Neural cell (in vitro differentiated cells): ENCODE measurements around the gene ASB6. TPM values are rescaled to one million over a fixed set of nuclear protein-coding genes. Genes with fewer than 3 reads are reported as not detected.

Experiments
- H2AFZ ChIP-seq: fragments of 200-600, 300-800 bp; sonication (generic), shearing (Covaris generic); 2 replicates; pipeline ENCODE4 v1.6.0; 2014; ENCODE audit warnings: low read depth, mild to moderate bottlenecking, antibody characterized with exemption, low read length, moderate library complexity
- H3F3A ChIP-seq: fragments of 200-600 bp; shearing (Covaris generic); 2 replicates; pipeline ENCODE4 v1.6.1; 2016; ENCODE audit warnings: mild to moderate bottlenecking, moderate library complexity, mixed read lengths, antibody characterized with exemption, low read length; ENCODE audit not compliant: insufficient read depth, poor library complexity, severe bottlenecking
- H3K27ac ChIP-seq: fragments of 200-600, 300-800 bp; sonication (generic), shearing (Covaris generic); 2 replicates; pipeline ENCODE4 v1.5.1; 2014; ENCODE audit warnings: mild to moderate bottlenecking, low read length, moderate library complexity
- H3K27me3 ChIP-seq: fragments of 300-800, 200-600 bp; sonication (generic), shearing (Covaris generic); 2 replicates; pipeline ENCODE4 v1.6.0; 2014; ENCODE audit warnings: mild to moderate bottlenecking, low read depth, low read length, moderate library complexity; ENCODE audit not compliant: insufficient read depth
- H3K36me3 ChIP-seq: fragments of 300-800, 200-600 bp; sonication (generic), shearing (Covaris generic); 2 replicates; pipeline ENCODE4 v1.5.1; 2014; ENCODE audit warnings: mild to moderate bottlenecking, antibody characterized with exemption, low read length, moderate library complexity; ENCODE audit not compliant: insufficient read depth
- H3K4me2 ChIP-seq: fragments of 300-800, 200-600 bp; sonication (generic), shearing (Covaris generic); 2 replicates; pipeline ENCODE4 v1.6.0; 2014; ENCODE audit warnings: mild to moderate bottlenecking, low read length
- H3K4me3 ChIP-seq: fragments of 300-800, 200-600 bp; sonication (generic), shearing (Covaris generic); 2 replicates; pipeline ENCODE4 v1.5.1; 2014; ENCODE audit warnings: mild to moderate bottlenecking, low read length, moderate library complexity
- H3K79me2 ChIP-seq: fragments of 200-600 bp; shearing (Covaris generic); replicated peaks from 2 replicates; pipeline ENCODE4 v1.6.0; 2014; ENCODE audit warnings: mild to moderate bottlenecking, low read length, moderate library complexity; ENCODE audit not compliant: insufficient read depth
- H3K9ac ChIP-seq: fragments of 300-800, 200-600 bp; sonication (generic), shearing (Covaris generic); 2 replicates; pipeline ENCODE4 v1.6.1; 2016; ENCODE audit warnings: mild to moderate bottlenecking, low read length, mixed read lengths
- H3K9me2 ChIP-seq: fragments of 200-600 bp; shearing (Covaris generic); 2 replicates; pipeline ENCODE4 v1.6.1; 2016; ENCODE audit warnings: mild to moderate bottlenecking, low read length, mixed read lengths; ENCODE audit not compliant: insufficient read depth
- H3K9me3 ChIP-seq: fragments of 200-600, 300-800 bp; sonication (generic), shearing (Covaris generic); 2 replicates; pipeline ENCODE4 v1.6.1; 2016; ENCODE audit warnings: mild to moderate bottlenecking, mixed run types, low read length, moderate library complexity, mixed read lengths
- H4K20me1 ChIP-seq: fragments of 200-600 bp; shearing (Covaris generic); 2 replicates; pipeline ENCODE4 v1.6.1; 2016; ENCODE audit warnings: mild to moderate bottlenecking, mixed run types; ENCODE audit not compliant: insufficient read depth
- EP300 ChIP-seq: fragments of 450-650 bp; conservative IDR thresholded peaks from 2 replicates; pipeline ENCODE4 v1.6.1; 2014; ENCODE audit warnings: antibody characterized with exemption, mild to moderate bottlenecking, moderate library complexity; ENCODE audit not compliant: poor library complexity, severe bottlenecking
- EZH2 ChIP-seq: fragments of 200-600, 300-800 bp; shearing (Covaris generic), sonication (generic); IDR thresholded peaks from 2 replicates; pipeline ENCODE4 v1.6.1; 2014; ENCODE audit warnings: antibody characterized with exemption, low read length, borderline replicate concordance, mild to moderate bottlenecking; ENCODE audit not compliant: insufficient read depth, poor library complexity, severe bottlenecking
- MXI1 ChIP-seq: fragments of 450-650 bp; conservative IDR thresholded peaks from 2 replicates; pipeline ENCODE4 v1.6.1; 2014; ENCODE audit warnings: antibody characterized with exemption, mild to moderate bottlenecking; ENCODE audit not compliant: poor library complexity, severe bottlenecking
- POLR2AphosphoS5 ChIP-seq: IDR thresholded peaks from 2 replicates; pipeline ENCODE4 v1.6.1; 2012
- SMC3 ChIP-seq: fragments of 450-650 bp; conservative IDR thresholded peaks from 2 replicates; pipeline ENCODE4 v1.6.1; 2014; ENCODE audit warnings: antibody characterized with exemption, mild to moderate bottlenecking, moderate library complexity; ENCODE audit not compliant: poor library complexity
- polyA plus RNA-seq: library from polyadenylated mRNA; depleted of rRNA; stranded (reverse); fragments of >200 nt; gene quantifications from 2 replicates; pipeline ENCODE4 v1.2.3, GENCODE V29; 2014
- TF ChIP-seq, protein P1 (sequence below): IDR thresholded peaks from 2 replicates; pipeline ENCODE4 v1.6.1; 2012; ENCODE audit warnings: borderline replicate concordance
- TF ChIP-seq, protein P2 (sequence below): fragments of 450-650 bp; IDR thresholded peaks from 2 replicates; pipeline ENCODE4 v1.5.1; 2014; ENCODE audit warnings: antibody characterized with exemption, mild to moderate bottlenecking, moderate library complexity; ENCODE audit not compliant: poor library complexity, severe bottlenecking

The ASB6 gene
- polyA plus RNA-seq, 1 donor from 2014 or later: 18.4 TPM

DNA sequence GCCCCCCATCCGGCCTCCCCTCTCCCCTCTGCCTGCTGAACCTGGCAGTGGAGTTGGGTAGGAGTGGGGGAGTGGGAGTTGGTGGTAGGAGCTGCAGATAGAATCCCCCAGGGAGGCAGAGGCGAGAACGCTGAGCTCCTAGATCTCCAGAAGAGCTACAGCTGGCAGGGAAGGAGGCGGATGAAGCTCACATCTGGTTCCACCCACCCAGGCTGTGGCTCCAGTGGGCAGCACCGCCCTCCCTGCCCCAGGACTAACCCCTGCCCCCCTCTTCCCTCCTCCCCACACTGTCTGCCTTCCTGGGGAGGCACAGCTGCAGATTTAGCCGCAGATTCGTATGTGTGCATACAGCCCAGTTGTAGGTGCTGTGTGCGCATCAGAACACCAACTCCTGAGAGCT is 55.3 kb downstream of the ASB6 start:
- H3K79me2 ChIP-seq: no peaks in the 10 kb centered on the region
- no peak overlapping the region for H3K4me3 ChIP-seq
- H4K20me1 ChIP-seq: no peaks in the 10 kb centered on the region
- H3K9me3 ChIP-seq: no peaks in the 10 kb centered on the region
- no peaks in the 10 kb centered on the region for H3K27me3 ChIP-seq
- no peaks in the 10 kb centered on the region for H3F3A ChIP-seq
- H3K9ac ChIP-seq: no peak overlapping the region
- H3K36me3 ChIP-seq: no peaks in the 10 kb centered on the region
- H3K4me2 ChIP-seq: no peak overlapping the region
- H2AFZ ChIP-seq: no peak overlapping the region
- no peaks in the 10 kb centered on the region for H3K9me2 ChIP-seq
- no peak overlapping the region for H3K27ac ChIP-seq
- TF ChIP-seq EZH2 (no peak), EP300 (no peak), MXI1 (no peak), SMC3 (no peak), POLR2AphosphoS5 (no peak)
- TF ChIP-seq, protein P1, sequence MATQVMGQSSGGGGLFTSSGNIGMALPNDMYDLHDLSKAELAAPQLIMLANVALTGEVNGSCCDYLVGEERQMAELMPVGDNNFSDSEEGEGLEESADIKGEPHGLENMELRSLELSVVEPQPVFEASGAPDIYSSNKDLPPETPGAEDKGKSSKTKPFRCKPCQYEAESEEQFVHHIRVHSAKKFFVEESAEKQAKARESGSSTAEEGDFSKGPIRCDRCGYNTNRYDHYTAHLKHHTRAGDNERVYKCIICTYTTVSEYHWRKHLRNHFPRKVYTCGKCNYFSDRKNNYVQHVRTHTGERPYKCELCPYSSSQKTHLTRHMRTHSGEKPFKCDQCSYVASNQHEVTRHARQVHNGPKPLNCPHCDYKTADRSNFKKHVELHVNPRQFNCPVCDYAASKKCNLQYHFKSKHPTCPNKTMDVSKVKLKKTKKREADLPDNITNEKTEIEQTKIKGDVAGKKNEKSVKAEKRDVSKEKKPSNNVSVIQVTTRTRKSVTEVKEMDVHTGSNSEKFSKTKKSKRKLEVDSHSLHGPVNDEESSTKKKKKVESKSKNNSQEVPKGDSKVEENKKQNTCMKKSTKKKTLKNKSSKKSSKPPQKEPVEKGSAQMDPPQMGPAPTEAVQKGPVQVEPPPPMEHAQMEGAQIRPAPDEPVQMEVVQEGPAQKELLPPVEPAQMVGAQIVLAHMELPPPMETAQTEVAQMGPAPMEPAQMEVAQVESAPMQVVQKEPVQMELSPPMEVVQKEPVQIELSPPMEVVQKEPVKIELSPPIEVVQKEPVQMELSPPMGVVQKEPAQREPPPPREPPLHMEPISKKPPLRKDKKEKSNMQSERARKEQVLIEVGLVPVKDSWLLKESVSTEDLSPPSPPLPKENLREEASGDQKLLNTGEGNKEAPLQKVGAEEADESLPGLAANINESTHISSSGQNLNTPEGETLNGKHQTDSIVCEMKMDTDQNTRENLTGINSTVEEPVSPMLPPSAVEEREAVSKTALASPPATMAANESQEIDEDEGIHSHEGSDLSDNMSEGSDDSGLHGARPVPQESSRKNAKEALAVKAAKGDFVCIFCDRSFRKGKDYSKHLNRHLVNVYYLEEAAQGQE: no peak

DNA sequence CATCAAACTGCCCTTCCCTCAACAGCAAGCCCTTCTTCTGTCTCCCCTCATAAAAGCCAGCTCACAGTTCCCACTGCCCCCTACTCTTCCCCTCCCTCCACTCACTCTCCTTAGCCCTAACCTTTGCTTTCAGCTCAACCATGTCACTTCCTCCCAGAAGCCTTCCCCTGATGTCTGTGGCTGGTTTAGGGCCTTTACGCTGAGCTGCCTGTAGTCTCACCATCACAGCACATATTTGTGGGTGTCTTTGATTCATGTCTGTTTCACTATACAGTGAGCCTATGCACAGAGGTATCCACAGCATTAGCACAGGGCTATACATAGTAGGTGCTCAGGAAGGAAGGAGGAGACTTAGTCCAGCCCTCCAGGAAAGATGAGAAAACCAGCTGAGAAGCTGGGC is 55.7 kb downstream of the ASB6 start:
- Histone ChIP-seq H2AFZ (no peak overlapping the region), H3F3A (no peaks in the 10 kb centered on the region), H3K27ac (no peak overlapping the region), H3K4me2 (no peak overlapping the region), H3K9me2 (no peaks in the 10 kb centered on the region), H3K9ac (no peak overlapping the region), H3K36me3 (no peaks in the 10 kb centered on the region), H3K4me3 (no peak overlapping the region), H3K79me2 (no peaks in the 10 kb centered on the region), H4K20me1 (no peaks in the 10 kb centered on the region), H3K27me3 (no peaks in the 10 kb centered on the region), H3K9me3 (no peaks in the 10 kb centered on the region)
- TF ChIP-seq MXI1 (no peak), POLR2AphosphoS5 (no peak), EZH2 (no peak)
- TF ChIP-seq, protein P1: no peak
- TF ChIP-seq, protein P2, sequence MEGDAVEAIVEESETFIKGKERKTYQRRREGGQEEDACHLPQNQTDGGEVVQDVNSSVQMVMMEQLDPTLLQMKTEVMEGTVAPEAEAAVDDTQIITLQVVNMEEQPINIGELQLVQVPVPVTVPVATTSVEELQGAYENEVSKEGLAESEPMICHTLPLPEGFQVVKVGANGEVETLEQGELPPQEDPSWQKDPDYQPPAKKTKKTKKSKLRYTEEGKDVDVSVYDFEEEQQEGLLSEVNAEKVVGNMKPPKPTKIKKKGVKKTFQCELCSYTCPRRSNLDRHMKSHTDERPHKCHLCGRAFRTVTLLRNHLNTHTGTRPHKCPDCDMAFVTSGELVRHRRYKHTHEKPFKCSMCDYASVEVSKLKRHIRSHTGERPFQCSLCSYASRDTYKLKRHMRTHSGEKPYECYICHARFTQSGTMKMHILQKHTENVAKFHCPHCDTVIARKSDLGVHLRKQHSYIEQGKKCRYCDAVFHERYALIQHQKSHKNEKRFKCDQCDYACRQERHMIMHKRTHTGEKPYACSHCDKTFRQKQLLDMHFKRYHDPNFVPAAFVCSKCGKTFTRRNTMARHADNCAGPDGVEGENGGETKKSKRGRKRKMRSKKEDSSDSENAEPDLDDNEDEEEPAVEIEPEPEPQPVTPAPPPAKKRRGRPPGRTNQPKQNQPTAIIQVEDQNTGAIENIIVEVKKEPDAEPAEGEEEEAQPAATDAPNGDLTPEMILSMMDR: no peak
